ENCODE measurements around the gene ADSS2. TPM values are rescaled to one million over a fixed set of nuclear protein-coding genes. Genes with fewer than 3 reads are reported as not detected.
A peak's percentile ranks its signal among the peaks of the same experiment; 100 is the strongest.

The ADSS2 gene
- total and polyA plus RNA-seq, 11 donors, result 3.5 to 14.0 (median 6.7) TPM

DNA sequence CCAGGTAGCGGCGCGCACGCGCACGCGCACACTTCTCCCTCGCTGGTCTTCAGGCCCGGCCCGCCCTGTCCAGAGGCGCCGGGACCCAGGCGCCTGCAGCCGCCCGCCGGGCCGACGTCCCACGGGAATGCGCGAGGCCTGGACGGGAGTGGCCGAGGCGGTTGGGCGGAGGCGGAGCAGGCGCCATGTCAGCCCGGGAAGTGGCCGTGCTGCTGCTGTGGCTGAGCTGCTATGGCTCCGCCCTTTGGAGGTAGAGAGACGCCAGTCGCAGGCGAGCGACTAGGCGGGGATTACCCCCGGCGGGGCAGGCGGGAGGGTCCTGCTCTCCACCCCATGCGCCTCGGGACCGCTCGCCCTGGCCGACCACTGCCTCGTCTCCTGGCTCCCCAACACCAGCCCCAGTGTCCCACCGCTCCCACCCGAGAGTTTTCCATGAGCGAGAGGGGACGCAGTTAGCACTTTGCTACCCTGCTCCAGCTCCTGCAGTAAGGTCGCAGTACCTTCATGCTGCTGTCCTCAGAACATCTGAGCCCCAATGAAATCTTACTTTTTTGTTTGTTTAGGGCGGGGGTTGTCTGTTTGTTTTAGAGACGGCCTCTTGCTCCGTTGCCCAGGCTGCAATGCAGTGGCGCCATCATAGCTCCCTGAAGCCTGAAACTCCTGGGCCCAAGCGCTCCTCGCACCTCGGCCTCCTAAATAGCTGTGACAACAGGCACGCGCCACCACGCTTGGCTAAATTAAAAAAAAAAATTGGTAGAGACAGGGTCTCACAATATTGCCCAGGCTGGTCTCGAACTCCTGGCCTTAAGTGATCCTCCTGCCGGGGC, 9.7 kb upstream of the ADSS2 start, which contains the start of gene CATSPERE:
Gene CATSPERE (plus strand): TSS at position 29 of the 827 bp plus-strand sequence. CDS start 157 bp downstream, at position 186.
- Histone ChIP-seq H3K9me3 (no peaks in the 10 kb centered on the region), H3K4me1 (peaks cover 0 to 14% (median 5%) of the 10 kb centered on the region in 12 donors), H3K27ac (peak within 1 kb of the TSS; percentile 47 to 93 (median 88)), H3K27me3 (no peaks in the 10 kb centered on the region), H3K36me3 (no peaks in the 10 kb centered on the region), H3K4me3 (peak within 1 kb of the TSS; percentile 17 to 80 (median 64))
- 16 to 22% (median 18%) methylated on average over 47 to 61 of the region's 61 CpGs for WGBS, 4 donors
- ATAC-seq (peak; percentile 98 to 99 (median 99)), DNase-seq (peak; percentile 91 to 96 (median 95))
- TF ChIP-seq POLR2A (IDR thresholded peaks at IDR 0.05), result peak in 1 of 2 donors; percentile 72
- TF ChIP-seq, protein P1, sequence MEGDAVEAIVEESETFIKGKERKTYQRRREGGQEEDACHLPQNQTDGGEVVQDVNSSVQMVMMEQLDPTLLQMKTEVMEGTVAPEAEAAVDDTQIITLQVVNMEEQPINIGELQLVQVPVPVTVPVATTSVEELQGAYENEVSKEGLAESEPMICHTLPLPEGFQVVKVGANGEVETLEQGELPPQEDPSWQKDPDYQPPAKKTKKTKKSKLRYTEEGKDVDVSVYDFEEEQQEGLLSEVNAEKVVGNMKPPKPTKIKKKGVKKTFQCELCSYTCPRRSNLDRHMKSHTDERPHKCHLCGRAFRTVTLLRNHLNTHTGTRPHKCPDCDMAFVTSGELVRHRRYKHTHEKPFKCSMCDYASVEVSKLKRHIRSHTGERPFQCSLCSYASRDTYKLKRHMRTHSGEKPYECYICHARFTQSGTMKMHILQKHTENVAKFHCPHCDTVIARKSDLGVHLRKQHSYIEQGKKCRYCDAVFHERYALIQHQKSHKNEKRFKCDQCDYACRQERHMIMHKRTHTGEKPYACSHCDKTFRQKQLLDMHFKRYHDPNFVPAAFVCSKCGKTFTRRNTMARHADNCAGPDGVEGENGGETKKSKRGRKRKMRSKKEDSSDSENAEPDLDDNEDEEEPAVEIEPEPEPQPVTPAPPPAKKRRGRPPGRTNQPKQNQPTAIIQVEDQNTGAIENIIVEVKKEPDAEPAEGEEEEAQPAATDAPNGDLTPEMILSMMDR (IDR thresholded peaks at IDR 0.05), result no peak
- intact Hi-C loops (cut with DNase I), result loop anchor here in 2 of 10 donors (1.0 to 10.0 kb wide), 3 partner anchors 9 to 193 kb away; partner anchors contain the start of gene DESI2 (in 1 of the 2)

DNA sequence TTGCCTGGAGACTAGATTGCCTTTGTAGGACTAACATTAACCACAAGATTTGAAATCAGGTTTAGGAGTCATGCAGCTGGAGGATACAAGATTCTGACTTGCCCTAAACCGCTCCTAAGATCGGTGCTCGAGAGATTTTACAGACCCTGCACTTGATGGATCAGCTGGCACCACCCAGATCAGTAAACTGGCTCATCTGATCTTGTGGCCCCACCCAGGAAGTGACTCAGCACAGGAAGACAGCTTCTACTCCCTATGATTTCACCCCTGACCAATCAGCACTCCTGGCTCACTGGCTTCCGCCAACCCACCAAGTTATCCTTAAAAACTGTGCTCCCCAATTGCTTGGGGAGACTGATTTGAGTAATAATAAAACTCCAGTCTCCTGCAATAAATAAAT, 8.5 kb upstream of the ADSS2 start:
- TF ChIP-seq, protein P1 (IDR thresholded peaks at IDR 0.05), result no peak
- TF ChIP-seq POLR2A (IDR thresholded peaks at IDR 0.05), result no peak
- 94 to 97% (median 95%) methylated on average over 4 of the region's 4 CpGs for WGBS, 4 donors
- peaks cover 0 to 14% (median 5%) of the 10 kb centered on the region in 12 donors for H3K4me1 ChIP-seq
- H3K27ac ChIP-seq, result peak overlapping the region in 4 of 12 donors; percentile 85 to 93 (median 89)
- ATAC-seq, result no peak
- H3K27me3 ChIP-seq, result no peaks in the 10 kb centered on the region
- DNase-seq, result peak in 1 of 5 donors; percentile 28
- H3K4me3 ChIP-seq, result peak overlapping the region in 1 of 12 donors; percentile 72
- intact Hi-C loops (cut with DNase I), result loop anchor here in 1 of 10 donors (10.0 kb wide), 1 partner anchor 195 kb away; the partner anchor contains the start of gene DESI2
- H3K36me3 ChIP-seq, result no peaks in the 10 kb centered on the region
- no peaks in the 10 kb centered on the region for H3K9me3 ChIP-seq

DNA sequence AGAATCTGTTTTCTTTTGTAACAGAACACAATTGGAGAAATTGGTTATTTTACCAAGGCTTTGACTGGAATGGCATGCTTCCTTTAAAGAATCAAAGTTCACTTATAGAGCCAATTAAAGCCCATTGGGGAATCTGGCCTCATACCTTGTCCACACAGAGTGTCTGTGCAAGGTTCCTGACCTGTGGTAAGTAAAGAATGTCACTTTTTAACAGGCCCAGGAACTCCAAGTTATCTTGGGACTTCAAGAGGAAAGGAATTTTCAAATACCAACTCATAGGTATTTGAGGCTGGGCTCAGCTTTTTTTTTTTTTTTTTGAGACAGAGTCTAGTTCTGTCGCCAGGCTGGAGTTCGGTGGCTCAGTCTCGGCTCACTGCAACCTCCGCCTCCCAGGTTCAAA, 7.1 kb upstream of the ADSS2 start:
- 95 to 98% (median 97%) methylated on average over 4 of the region's 4 CpGs for WGBS, 4 donors
- TF ChIP-seq, protein P1 (IDR thresholded peaks at IDR 0.05), result no peak
- TF ChIP-seq POLR2A (IDR thresholded peaks at IDR 0.05), result no peak

DNA sequence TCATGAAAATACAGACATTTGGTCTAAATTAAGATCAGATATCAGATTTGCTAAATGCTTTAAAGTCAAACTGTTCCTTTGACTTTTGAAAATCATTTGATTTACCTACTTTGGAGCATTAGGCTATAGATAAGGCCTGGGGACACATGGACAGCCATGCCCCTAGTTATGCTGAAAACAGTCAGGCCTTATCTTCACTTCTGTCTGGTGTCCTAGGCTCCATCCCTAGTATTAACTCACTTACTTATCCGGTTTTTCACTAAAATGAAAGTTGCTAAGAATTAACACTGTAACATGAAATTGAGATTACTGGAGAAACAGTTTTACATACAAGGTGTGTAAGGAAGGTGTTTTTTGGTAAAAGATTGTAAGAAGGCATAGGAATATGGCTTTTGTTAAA, 4.9 kb upstream of the ADSS2 start:
- WGBS, 4 donors, result 85 to 100% (median 90%) methylated on average over 1 of the region's 1 CpG
- DNase-seq (no peak), ATAC-seq (no peak)
- Histone ChIP-seq H3K4me3 (no peak overlapping the region), H3K36me3 (no peaks in the 10 kb centered on the region), H3K9me3 (no peaks in the 10 kb centered on the region), H3K4me1 (peaks cover 0 to 15% (median 8%) of the 10 kb centered on the region in 12 donors), H3K27me3 (no peaks in the 10 kb centered on the region), H3K27ac (no peak overlapping the region)
- intact Hi-C loops (cut with DNase I), result loop anchor here in 5 of 10 donors (10.0 kb wide), 4 partner anchors 198 to 1202 kb away; partner anchors contain the start of genes DESI2 (in 3 of the 5), CEP170 (in 1 of the 5), HNRNPU (in 1 of the 5) and SDCCAG8 (in 1 of the 5)
- TF ChIP-seq, protein P1 (IDR thresholded peaks at IDR 0.05), result no peak
- TF ChIP-seq POLR2A (IDR thresholded peaks at IDR 0.05), result no peak

More for the DNA sequence above, 7.1 kb upstream of the ADSS2 start:
- Histone ChIP-seq H3K4me1 (peaks cover 0 to 14% (median 5%) of the 10 kb centered on the region in 12 donors), H3K4me3 (no peak overlapping the region), H3K9me3 (no peaks in the 10 kb centered on the region), H3K27me3 (no peaks in the 10 kb centered on the region), H3K36me3 (no peaks in the 10 kb centered on the region), H3K27ac (no peak overlapping the region)
- ATAC-seq (no peak), DNase-seq (no peak)
- intact Hi-C loops (cut with DNase I), result loop anchor here in 5 of 10 donors (10.0 kb wide), 4 partner anchors 196 to 1204 kb away; partner anchors contain the start of genes DESI2 (in 3 of the 5), CEP170 (in 1 of the 5), HNRNPU (in 1 of the 5) and SDCCAG8 (in 1 of the 5)

Data from heart left ventricle (tissue), 16 donors.